NCI-H2107 treated with DMSO at 0.1 percent for 48 hours (cell line): ENCODE results near the gene AGAP1.
"Not testable (repeated sequence)": the region's sequence is repeated elsewhere in the genome, so short reads cannot be mapped to it uniquely, and the experiment has no call there.

ENCODE experiments used
- DNase-seq: peaks from one replicate; lab custom pipeline; 2025; ENCODE audit not compliant: unreplicated experiment; lab: John Stamatoyannopoulos, UW

The AGAP1 gene

GRCh38 chr2:235926229-235926628 lies 432.4 kb downstream of the AGAP1 start:
- no peak for DNase-seq

- DNase-seq, result no peak
Observed at GRCh38 chr2:235928751-235929370, 435.0 kb downstream of the AGAP1 start.

- no peak for DNase-seq
Observed at GRCh38 chr2:235930701-235931100, 436.9 kb downstream of the AGAP1 start.

GRCh38 chr2:235931676-235932075 lies 437.8 kb downstream of the AGAP1 start:
- DNase-seq, result no peak

GRCh38 chr2:235934059-235934773 lies 440.4 kb downstream of the AGAP1 start:
- no peak for DNase-seq

DNA sequence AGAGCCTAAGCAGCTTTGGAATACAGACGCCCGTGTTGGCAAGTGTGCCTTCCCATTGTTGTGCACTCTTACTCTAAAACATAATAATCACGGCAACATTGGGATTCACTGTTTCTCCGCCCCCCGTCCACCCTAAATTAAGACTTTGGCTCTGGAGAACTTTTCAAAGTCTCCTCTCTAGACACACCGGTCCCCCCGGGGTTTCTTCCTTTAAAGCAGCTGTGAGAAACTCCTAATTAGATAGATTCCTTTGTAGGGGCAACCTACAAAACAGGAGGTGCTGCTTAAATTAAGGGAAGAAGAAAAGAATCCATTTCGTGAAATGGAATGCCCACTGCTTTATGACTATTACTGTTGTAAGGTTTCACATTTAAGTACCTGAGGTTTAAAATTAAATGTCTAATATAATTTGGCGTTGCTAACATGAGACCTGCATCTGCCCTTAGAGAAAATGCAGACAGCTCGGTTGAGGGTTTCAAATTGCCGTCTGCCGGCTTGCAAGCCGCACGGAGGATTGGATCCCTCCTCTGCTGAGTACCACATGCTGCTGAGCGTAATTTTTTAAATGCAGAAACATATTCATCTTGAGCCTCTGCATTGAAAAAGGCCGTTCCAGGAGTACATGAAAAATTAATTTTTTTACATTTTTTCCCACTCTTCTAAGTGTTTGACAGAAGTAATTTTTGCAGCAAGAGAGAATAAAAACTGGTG lies 441.1 kb downstream of the AGAP1 start:
- DNase-seq, result no peak

GRCh38 chr2:235935773-235936172 lies 441.9 kb downstream of the AGAP1 start:
- DNase-seq, result no peak

DNA sequence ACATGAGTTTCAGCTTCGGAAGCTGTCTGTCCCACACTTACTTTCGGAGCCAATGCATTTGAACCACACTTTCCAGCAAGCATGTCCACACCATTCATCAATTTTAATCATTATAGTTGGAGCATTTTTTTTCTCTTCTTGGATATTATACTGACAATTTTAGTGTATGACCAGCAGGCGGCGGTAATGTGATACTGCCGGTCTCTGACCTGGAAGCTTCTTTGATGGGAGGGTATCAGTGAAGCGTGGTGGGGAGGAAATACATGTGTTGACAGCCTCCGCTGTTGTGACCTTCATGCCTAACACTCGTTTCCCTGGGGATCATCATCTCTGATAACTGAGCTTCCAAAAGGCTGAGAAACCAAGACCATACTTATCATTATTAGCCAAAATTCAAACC lies 442.6 kb downstream of the AGAP1 start:
- no peak for DNase-seq

DNA sequence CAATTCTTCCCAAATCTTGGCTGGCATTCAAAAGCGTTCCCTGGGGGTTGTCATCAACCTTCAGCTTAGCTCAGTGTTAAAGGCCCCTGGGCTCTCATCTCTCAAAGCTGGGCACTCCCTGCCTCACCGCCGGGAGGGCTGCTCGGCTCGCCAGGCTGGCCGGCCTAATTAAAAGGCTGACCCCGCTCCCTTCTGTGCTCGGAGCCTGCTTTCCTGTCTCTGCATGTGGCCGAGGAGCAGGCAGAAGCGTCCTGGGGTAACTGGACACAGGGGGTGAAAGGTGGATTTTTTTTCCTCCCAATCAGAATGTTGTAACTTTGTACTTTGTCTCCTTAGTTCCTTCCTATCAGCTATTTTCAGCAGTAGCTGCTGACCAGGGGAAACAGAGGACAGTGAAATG lies 443.2 kb downstream of the AGAP1 start:
- no peak for DNase-seq

DNA sequence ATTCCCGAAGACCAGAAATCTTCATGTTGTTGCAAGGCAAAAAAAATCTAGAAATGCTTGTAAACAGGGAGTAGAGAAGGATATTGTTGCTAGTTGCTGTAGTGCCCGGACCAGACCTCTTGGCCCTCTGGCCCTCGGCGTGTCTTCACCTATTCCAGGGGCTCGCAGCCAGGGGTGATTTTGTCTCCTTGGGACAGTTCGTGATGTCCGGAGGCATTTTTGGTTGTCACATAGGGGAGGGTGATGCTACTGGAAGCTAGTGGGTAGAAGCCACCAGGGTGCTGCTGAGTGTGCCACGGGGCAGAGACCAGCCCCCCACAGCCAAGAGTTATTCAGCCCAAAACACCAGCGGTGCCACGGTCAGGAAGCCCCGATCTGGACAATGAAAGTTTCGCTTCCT lies 443.7 kb downstream of the AGAP1 start:
- DNase-seq, result no peak

DNA sequence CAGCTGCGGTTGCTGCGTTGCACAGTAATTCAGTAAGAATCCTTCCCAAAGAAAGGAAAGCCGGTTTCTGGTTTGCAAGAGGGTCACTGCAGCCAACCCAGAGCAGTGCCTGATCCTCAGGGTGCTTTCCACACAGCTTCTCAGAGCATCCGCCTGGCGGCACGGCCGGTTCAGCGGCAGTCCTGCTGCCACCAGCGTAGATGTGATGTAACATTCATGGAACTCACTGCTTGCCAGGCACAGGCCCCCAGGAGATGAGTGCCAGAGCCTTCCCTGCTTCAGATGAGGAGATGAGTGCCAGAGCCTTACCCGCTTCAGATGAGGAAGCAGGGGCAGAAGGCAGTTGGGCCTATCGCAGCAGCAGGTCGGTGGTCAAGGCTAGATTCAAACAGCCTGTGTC lies 444.1 kb downstream of the AGAP1 start:
- no peak for DNase-seq

DNA sequence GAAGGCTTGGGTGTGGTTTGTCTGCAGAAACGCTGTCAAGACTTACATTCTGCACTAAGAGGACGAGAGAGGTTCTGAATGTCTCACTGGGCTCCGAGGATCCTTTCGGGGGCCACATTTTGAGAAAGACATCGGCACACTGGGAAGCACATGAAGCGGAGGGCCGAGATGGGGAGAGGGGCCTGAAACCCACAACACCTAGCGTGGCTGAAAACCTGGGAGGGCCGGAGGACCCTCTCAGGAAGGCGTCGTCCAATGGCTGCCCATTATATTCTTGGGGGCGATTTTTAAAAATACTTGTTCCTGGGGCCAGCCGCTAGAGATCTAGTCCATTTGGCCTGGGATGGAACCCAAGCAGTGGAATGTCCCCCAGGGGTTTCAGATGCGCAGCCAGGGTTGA lies 444.8 kb downstream of the AGAP1 start:
- no peak for DNase-seq

- DNase-seq, result no peak
Observed at GRCh38 chr2:235939471-235939870, 445.6 kb downstream of the AGAP1 start.

DNA sequence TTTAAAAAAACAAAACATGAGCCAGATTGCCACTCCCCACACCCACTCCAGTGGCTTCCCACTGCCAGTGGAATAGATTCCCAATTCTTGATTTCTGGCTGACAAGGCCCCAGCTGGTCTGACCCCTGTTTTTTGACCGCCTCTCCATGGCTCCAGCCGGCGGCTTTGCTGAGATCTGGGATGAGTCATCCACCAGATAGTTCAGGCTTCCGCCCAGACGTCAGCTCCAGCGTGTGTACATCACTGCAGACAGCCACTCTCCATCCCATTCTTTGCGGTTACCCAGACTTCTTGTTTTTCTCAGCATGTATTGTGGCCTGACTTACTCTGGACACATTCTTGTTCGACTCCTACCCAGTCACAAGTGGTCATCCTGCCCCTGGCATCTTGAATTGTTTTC lies 446.5 kb downstream of the AGAP1 start:
- no peak for DNase-seq

- DNase-seq, result no peak
Observed at GRCh38 chr2:235944591-235944990, 450.7 kb downstream of the AGAP1 start.

DNA sequence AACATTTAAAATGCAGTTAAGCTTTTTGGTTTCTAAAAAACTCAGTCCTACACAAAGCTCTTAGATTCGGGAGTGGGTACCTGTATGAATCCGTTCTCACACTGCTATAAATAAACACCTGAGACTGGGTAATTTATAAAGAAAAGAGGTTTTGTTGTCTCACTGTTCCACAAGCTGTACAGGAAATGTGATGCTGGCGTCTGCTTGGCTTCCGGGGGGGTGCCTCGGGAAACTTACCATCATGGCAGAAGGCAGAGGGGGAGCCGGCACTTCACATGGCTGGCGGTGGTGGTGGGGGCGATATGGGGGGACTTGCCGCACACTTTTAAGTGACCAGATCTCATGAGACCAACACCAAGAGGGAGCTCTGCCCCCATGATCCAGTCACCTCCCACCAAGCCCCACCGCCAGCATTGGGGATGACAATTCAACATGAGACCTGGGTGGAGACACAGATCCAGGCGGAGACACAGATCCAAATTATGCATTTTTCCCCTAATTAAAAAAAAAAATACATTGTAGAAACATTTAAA lies 451.8 kb downstream of the AGAP1 start:
- DNase-seq, result no peak

DNA sequence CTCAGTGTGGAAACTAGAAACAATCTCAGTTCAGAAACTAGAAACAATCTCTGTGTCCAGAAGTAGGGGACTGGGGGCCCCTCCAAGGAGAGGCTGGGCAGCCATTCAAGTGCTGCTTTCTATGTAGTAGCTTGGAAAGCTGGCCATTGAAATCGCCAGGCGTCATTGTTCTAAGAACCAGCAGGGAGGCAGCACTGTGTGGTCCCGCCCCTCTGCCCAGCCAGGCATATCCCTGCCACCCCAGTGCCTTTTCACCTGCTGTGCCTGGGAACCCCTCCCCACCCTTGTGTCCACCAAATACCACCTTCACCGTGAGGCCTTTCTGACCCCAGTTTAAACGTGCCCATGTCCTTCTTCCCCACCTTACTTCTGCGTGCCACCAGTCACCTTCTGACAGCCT lies 452.7 kb downstream of the AGAP1 start:
- no peak for DNase-seq

- not testable (repeated sequence) for DNase-seq
Observed at GRCh38 chr2:235947055-235947454, 453.2 kb downstream of the AGAP1 start.

GRCh38 chr2:235949567-235950472 lies 456.0 kb downstream of the AGAP1 start:
- no peak for DNase-seq

- no peak for DNase-seq
Observed at GRCh38 chr2:235950473-235950809, 456.6 kb downstream of the AGAP1 start.

DNA sequence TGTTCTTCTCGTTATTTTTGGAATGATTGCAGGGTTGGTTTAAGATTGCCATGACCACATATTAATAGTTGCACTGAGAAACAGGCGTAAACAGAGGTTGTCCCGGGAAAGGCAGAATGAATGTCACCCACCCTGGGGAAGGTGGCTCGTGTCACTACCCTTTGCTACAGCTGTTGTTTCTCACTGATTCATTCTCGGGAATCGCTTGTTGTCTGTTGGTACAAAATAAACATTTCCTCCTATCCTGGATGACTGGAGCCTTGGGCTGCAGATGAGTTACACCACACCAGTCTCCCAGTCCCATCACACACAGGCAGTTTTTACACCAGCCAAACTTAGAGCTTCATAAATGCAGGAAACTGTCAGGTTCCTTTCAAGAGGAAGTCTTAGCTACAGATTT lies 457.6 kb downstream of the AGAP1 start:
- DNase-seq, result no peak
